Measurements from ENCODE around the gene MAFF. TPM values are rescaled to one million over a fixed set of nuclear protein-coding genes. Genes with fewer than 3 reads are reported as not detected.

Gene MAFF
- total RNA-seq, 3 donors from 2014 or later: 37.3 to 126 (median 85.5) TPM

- peaks cover 0 to 5% of the 10 kb centered on the region in 2 donors for H3K4me1 ChIP-seq
- H3K27me3 ChIP-seq: no peaks in the 10 kb centered on the region
- H3K27ac ChIP-seq: no peak overlapping the region
- intact Hi-C loops (cut with DNase I; ENCODE audit: low total_unique reads): no loop called here
- H3K36me3 ChIP-seq: no peaks in the 10 kb centered on the region
- DNase-seq (ENCODE audit: low spot score in 2 of 2): no peak
- no peak for TF ChIP-seq POLR2AphosphoS5 (IDR thresholded peaks at IDR 0.05)
- TF ChIP-seq POLR2A (IDR thresholded peaks at IDR 0.05): no peak
- TF ChIP-seq CTCF (IDR thresholded peaks at IDR 0.05): no peak
- no peaks in the 10 kb centered on the region for H3K9me3 ChIP-seq
- H3K4me3 ChIP-seq: no peak overlapping the region
Observed at GRCh38 chr22:38249301-38249700, 47.5 kb downstream of the MAFF start.

GRCh38 chr22:38249803-38250642 lies 48.2 kb downstream of the MAFF start:
- H3K27me3 ChIP-seq: no peaks in the 10 kb centered on the region
- H3K27ac ChIP-seq: no peak overlapping the region
- intact Hi-C loops (cut with DNase I; ENCODE audit: low total_unique reads): no loop called here
- no peaks in the 10 kb centered on the region for H3K36me3 ChIP-seq
- TF ChIP-seq CTCF (IDR thresholded peaks at IDR 0.05) (no peak), POLR2AphosphoS5 (IDR thresholded peaks at IDR 0.05) (no peak), POLR2A (IDR thresholded peaks at IDR 0.05) (no peak)
- DNase-seq (ENCODE audit: low spot score in 2 of 2): no peak
- H3K9me3 ChIP-seq: no peaks in the 10 kb centered on the region
- H3K4me1 ChIP-seq: peaks cover 0 to 5% of the 10 kb centered on the region in 2 donors
- H3K4me3 ChIP-seq: no peak overlapping the region

- Histone ChIP-seq H3K27me3 (no peaks in the 10 kb centered on the region), H3K27ac (no peak overlapping the region), H3K4me3 (no peak overlapping the region), H3K4me1 (peaks cover 0 to 5% of the 10 kb centered on the region in 2 donors), H3K36me3 (no peaks in the 10 kb centered on the region), H3K9me3 (no peaks in the 10 kb centered on the region)
- DNase-seq (ENCODE audit: low spot score in 2 of 2): no peak
- TF ChIP-seq POLR2A (IDR thresholded peaks at IDR 0.05): no peak
- intact Hi-C loops (cut with DNase I; ENCODE audit: low total_unique reads): no loop called here
Observed at GRCh38 chr22:38250643-38251340, 49.0 kb downstream of the MAFF start.

GRCh38 chr22:38251341-38251692 lies 49.5 kb downstream of the MAFF start:
- Histone ChIP-seq H3K27me3 (no peaks in the 10 kb centered on the region), H3K9me3 (no peaks in the 10 kb centered on the region), H3K36me3 (no peaks in the 10 kb centered on the region), H3K4me3 (no peak overlapping the region), H3K4me1 (peaks cover 0 to 5% of the 10 kb centered on the region in 2 donors), H3K27ac (no peak overlapping the region)
- intact Hi-C loops (cut with DNase I; ENCODE audit: low total_unique reads): no loop called here
- TF ChIP-seq POLR2A (IDR thresholded peaks at IDR 0.05) (no peak), POLR2AphosphoS5 (IDR thresholded peaks at IDR 0.05) (no peak), CTCF (IDR thresholded peaks at IDR 0.05) (no peak)
- DNase-seq (ENCODE audit: low spot score in 2 of 2): no peak

- no peaks in the 10 kb centered on the region for H3K4me1 ChIP-seq
- no peaks in the 10 kb centered on the region for H3K9me3 ChIP-seq
- TF ChIP-seq POLR2AphosphoS5 (IDR thresholded peaks at IDR 0.05) (no peak), CTCF (IDR thresholded peaks at IDR 0.05) (no peak), POLR2A (IDR thresholded peaks at IDR 0.05) (no peak)
- no peaks in the 10 kb centered on the region for H3K27me3 ChIP-seq
- no peak overlapping the region for H3K4me3 ChIP-seq
- no peaks in the 10 kb centered on the region for H3K36me3 ChIP-seq
- intact Hi-C loops (cut with DNase I; ENCODE audit: low total_unique reads): no loop called here
- DNase-seq (ENCODE audit: low spot score in 2 of 2): no peak
- H3K27ac ChIP-seq: no peak overlapping the region
Observed at GRCh38 chr22:38255697-38256096, 53.9 kb downstream of the MAFF start.
